Measurements from ENCODE around the gene CROCC2.

GRCh38 chr2:240878341-240878936 is 27.7 kb upstream of the CROCC2 start:
- TF ChIP-seq POLR2AphosphoS5 (IDR thresholded peaks at IDR 0.05; ENCODE audit: low read length) (no peak), ZNF274 (IDR thresholded peaks at IDR 0.05; ENCODE audit: insufficient read depth, insufficient read length) (no peak), PAX8 (IDR thresholded peaks at IDR 0.05) (no peak), CTCF (IDR thresholded peaks at IDR 0.05 in 2 of 3, conservative IDR thresholded peaks at IDR 0.05 in 1 of 3; ENCODE audit: control insufficient read depth in 2 of 3, extremely low read depth in 1 of 3, insufficient read depth in 1 of 3, low read depth in 3 of 3, low read length in 3 of 3) (no peak), POLR2A (IDR thresholded peaks at IDR 0.05; ENCODE audit: low read depth, low read length) (no peak), EZH2 (IDR thresholded peaks at IDR 0.05; ENCODE audit: borderline replicate concordance, control insufficient read depth, low read depth, low read length) (no peak), MYC (IDR thresholded peaks at IDR 0.05; ENCODE audit: insufficient read depth, insufficient read length, insufficient replicate concordance, low read length, severe bottlenecking) (no peak), NR2F1 (conservative IDR thresholded peaks at IDR 0.05) (no peak), HCFC1 (IDR thresholded peaks at IDR 0.05; ENCODE audit: low read length) (no peak), HDAC2 (IDR thresholded peaks at IDR 0.05) (no peak), STAT1 (conservative IDR thresholded peaks at IDR 0.05) (no peak), NR2C1 (IDR thresholded peaks at IDR 0.05) (no peak), EP300 (IDR thresholded peaks at IDR 0.05; ENCODE audit: borderline replicate concordance in 1 of 2, control insufficient read depth in 1 of 2, low read depth in 2 of 2, low read length in 2 of 2) (no peak)

Data from GM12878 (cell line).